ENCODE measurements around the gene PXMP2. TPM values are rescaled to one million over a fixed set of nuclear protein-coding genes. Genes with fewer than 3 reads are reported as not detected.
A peak's percentile ranks its signal among the peaks of the same experiment; 100 is the strongest.

PXMP2 gene
- 16.8 to 18.0 TPM (median 17.2 TPM) in 3 replicates for polyA plus RNA-seq
- polyA plus RNA-seq (2011; ENCODE audit: low read depth): 1.6 TPM
- 10.5 and 15.4 TPM in 2 replicates for polyA plus RNA-seq (2011; cell fraction: cytosol; rRNA removed)
- 6.2 and 6.4 TPM in 2 replicates for polyA plus RNA-seq (2011; cell fraction: nucleus; rRNA removed)
- polyA plus RNA-seq (2012; ENCODE audit: low replicate concordance): 7.2 and 18.8 TPM in 2 replicates
- polyA minus RNA-seq: 5.8 to 27.0 TPM (median 8.0 TPM) in 3 replicates
- polyA minus RNA-seq (2011; cell fraction: cytosol; rRNA and poly(A)+ RNA removed): 17.3 TPM
- 1.8 and 3.8 TPM in 2 replicates for polyA minus RNA-seq (2011; cell fraction: nucleus; rRNA and poly(A)+ RNA removed)

GRCh38 chr12:132687211-132688164 is at the start of gene PXMP2, which contains the start of gene POLE:
TSS of gene PXMP2 (plus strand) at chr12:132687587. CDS start at chr12:132687671, 84 bp downstream.
TSS of gene POLE (minus strand) at chr12:132687342. CDS start at chr12:132687315, 27 bp downstream.
- H3K4me3 ChIP-seq (ENCODE audit: control insufficient read depth in 2 of 3, extremely low read depth in 1 of 3, insufficient read depth in 2 of 3, low read depth in 1 of 3, low read length in 3 of 3): peak within 1 kb of the TSS; percentile 59 to 70 (median 59)
- dilution Hi-C loops (cut with MboI; ENCODE audit: extremely low pct_ligation_motif_present, low sequenced_read_pairs): no loop called here
- H3K27me3 ChIP-seq (ENCODE audit: control insufficient read depth, extremely low read depth, insufficient read depth, low read length): no peaks in the 10 kb centered on the region
- H3K36me3 ChIP-seq (ENCODE audit: control insufficient read depth in 2 of 2, extremely low read depth in 1 of 2, insufficient read depth in 2 of 2, low read length in 2 of 2): peaks cover 1 to 7% of the 10 kb centered on the region in 2 experiments
- peak within 1 kb of the TSS; percentile 74 for H3K9ac ChIP-seq (ENCODE audit: control insufficient read depth, extremely low read depth, insufficient read depth, low read length)
- no peak for FAIRE-seq
- H3K9me1 ChIP-seq (ENCODE audit: control insufficient read depth, extremely low read depth, insufficient read depth, low read length): peaks cover 3% of the 10 kb centered on the region
- no peaks in the 10 kb centered on the region for H4K20me1 ChIP-seq (ENCODE audit: control insufficient read depth, extremely low read depth, insufficient read depth, low read length)
- H3K79me2 ChIP-seq (ENCODE audit: control insufficient read depth, insufficient read depth, low read length): peaks cover 32% of the 10 kb centered on the region
- DNase-seq (ENCODE audit: low read depth, low spot score): peak; percentile 38
- no peaks in the 10 kb centered on the region for H3K4me1 ChIP-seq (ENCODE audit: control insufficient read depth, extremely low read depth, insufficient read depth, low read length)
- H2AFZ ChIP-seq (ENCODE audit: control insufficient read depth, low read length): peak within 1 kb of the TSS; percentile 15
- no peaks in the 10 kb centered on the region for H3K9me3 ChIP-seq (ENCODE audit: control insufficient read depth, low read depth, low read length)
- H3K27ac ChIP-seq (ENCODE audit: control insufficient read depth, insufficient read depth, low read length): peak within 1 kb of the TSS; percentile 54
- peak within 1 kb of the TSS; percentile 27 for H3K4me2 ChIP-seq (ENCODE audit: control insufficient read depth, extremely low read depth, insufficient read depth, low read depth, low read length)
- TF ChIP-seq CTCF (optimal IDR thresholded peaks at IDR 0.05 in 1 of 3, IDR thresholded peaks at IDR 0.05 in 1 of 3, conservative IDR thresholded peaks at IDR 0.05 in 1 of 3; ENCODE audit: extremely low read depth in 1 of 3, insufficient read depth in 2 of 3, low read length in 3 of 3) (peak in 1 of 3 experiments; percentile 9), EZH2 (IDR thresholded peaks at IDR 0.05; ENCODE audit: low read length) (no peak)

- peaks cover 21 to 31% of the 10 kb centered on the region in 2 experiments for H3K36me3 ChIP-seq (ENCODE audit: control insufficient read depth in 2 of 2, extremely low read depth in 1 of 2, insufficient read depth in 2 of 2, low read length in 2 of 2)
- no peaks in the 10 kb centered on the region for H3K79me2 ChIP-seq (ENCODE audit: control insufficient read depth, insufficient read depth, low read length)
- no peak overlapping the region for H2AFZ ChIP-seq (ENCODE audit: control insufficient read depth, low read length)
- H3K4me3 ChIP-seq (ENCODE audit: control insufficient read depth in 2 of 3, extremely low read depth in 1 of 3, insufficient read depth in 2 of 3, low read depth in 1 of 3, low read length in 3 of 3): no peak overlapping the region
- no peaks in the 10 kb centered on the region for H3K9me3 ChIP-seq (ENCODE audit: control insufficient read depth, low read depth, low read length)
- FAIRE-seq: no peak
- H3K9ac ChIP-seq (ENCODE audit: control insufficient read depth, extremely low read depth, insufficient read depth, low read length): no peak overlapping the region
- no peaks in the 10 kb centered on the region for H3K4me1 ChIP-seq (ENCODE audit: control insufficient read depth, extremely low read depth, insufficient read depth, low read length)
- no peaks in the 10 kb centered on the region for H3K27me3 ChIP-seq (ENCODE audit: control insufficient read depth, extremely low read depth, insufficient read depth, low read length)
- DNase-seq (ENCODE audit: low read depth, low spot score): no peak
- TF ChIP-seq CTCF (optimal IDR thresholded peaks at IDR 0.05 in 1 of 3, IDR thresholded peaks at IDR 0.05 in 1 of 3, conservative IDR thresholded peaks at IDR 0.05 in 1 of 3; ENCODE audit: extremely low read depth in 1 of 3, insufficient read depth in 2 of 3, low read length in 3 of 3) (no peak), EZH2 (IDR thresholded peaks at IDR 0.05; ENCODE audit: low read length) (no peak)
- dilution Hi-C loops (cut with MboI; ENCODE audit: extremely low pct_ligation_motif_present, low sequenced_read_pairs): no loop called here
- H4K20me1 ChIP-seq (ENCODE audit: control insufficient read depth, extremely low read depth, insufficient read depth, low read length): peaks cover 4% of the 10 kb centered on the region
- H3K27ac ChIP-seq (ENCODE audit: control insufficient read depth, insufficient read depth, low read length): no peak overlapping the region
- H3K4me2 ChIP-seq (ENCODE audit: control insufficient read depth, extremely low read depth, insufficient read depth, low read depth, low read length): no peak overlapping the region
- H3K9me1 ChIP-seq (ENCODE audit: control insufficient read depth, extremely low read depth, insufficient read depth, low read length): no peaks in the 10 kb centered on the region
Measured at GRCh38 chr12:132637811-132638210, 49.6 kb upstream of the PXMP2 start.
